H1 (cell line): ENCODE data around the gene ZNF74. TPM values are rescaled to one million over a fixed set of nuclear protein-coding genes. Genes with fewer than 3 reads are reported as not detected.

ENCODE experiments used
- CTCF ChIA-PET: fragments of 300-600 bp; sonication (Branson Sonifier 250); formaldehyde crosslinking; loops from one replicate; lab custom pipeline; 2021; ENCODE audit not compliant: partially characterized antibody; lab: Charles Lee
- POLR2A ChIA-PET: fragments of 300-600 bp; sonication (Branson Sonifier 250); formaldehyde crosslinking; loops from one replicate; lab custom pipeline; 2021; ENCODE audit warnings: inconsistent platforms; ENCODE audit not compliant: partially characterized antibody; lab: Charles Lee
- DNase-seq, 2 experiments: peaks; one replicate each; pipeline versions ENCODE4 v3.0.0 to v3.0.0-alpha.2; 2010 to 2022; ENCODE audit warnings: low spot score in 2 of 2, low read depth in 1 of 2, mixed read lengths in 1 of 2
- FAIRE-seq: peaks from 2 replicates; lab custom pipeline; 2011; peaks lifted over from hg19 to GRCh38; lab: Jason Lieb, UNC
- H2AFZ ChIP-seq: 2 replicates; pipeline ENCODE4 v1.8.1; 2012; ENCODE audit warnings: low read length, inconsistent platforms
- H2AK5ac ChIP-seq: 2 replicates; pipeline ENCODE4 v1.6.1; 2013; ENCODE audit warnings: low read depth, low read length
- H2BK120ac ChIP-seq: replicated peaks from 2 replicates; pipeline ENCODE3; 2013; ENCODE audit warnings: low read depth, low read length, inconsistent platforms
- H2BK12ac ChIP-seq: 2 replicates; pipeline ENCODE4 v1.6.1; 2013; ENCODE audit warnings: low read depth, low read length
- H2BK15ac ChIP-seq: 2 replicates; pipeline ENCODE4 v1.6.1; 2013; ENCODE audit warnings: low read length
- H2BK20ac ChIP-seq: 2 replicates; pipeline ENCODE4 v1.6.1; 2013; ENCODE audit warnings: low read length
- H2BK5ac ChIP-seq: 2 replicates; pipeline ENCODE4 v1.6.1; 2013; ENCODE audit warnings: low read depth, low read length
- H3K14ac ChIP-seq: 2 replicates; pipeline ENCODE4 v1.6.1; 2013; ENCODE audit warnings: inconsistent platforms; ENCODE audit not compliant: insufficient read length
- H3K18ac ChIP-seq: 2 replicates; pipeline ENCODE4 v1.6.1; 2013; ENCODE audit warnings: low read length; ENCODE audit errors: extremely low read depth
- H3K23ac ChIP-seq: 2 replicates; pipeline ENCODE4 v1.6.1; 2013; ENCODE audit warnings: inconsistent platforms; ENCODE audit not compliant: insufficient read length
- H3K23me2 ChIP-seq: 2 replicates; pipeline ENCODE4 v1.6.1; 2013; ENCODE audit warnings: low read depth, low read length
- H3K27ac ChIP-seq: 2 replicates; pipeline ENCODE4 v1.6.1; 2011; ENCODE audit warnings: low read depth, low read length, inconsistent platforms
- H3K27me3 ChIP-seq, 4 experiments: replicated peaks in 1 of 4; 1 replicate in 1 of 4; 2 replicates in 3 of 4; pipeline versions ENCODE4 v1.6.1 to v1.8.1; 2011 to 2013; ENCODE audit warnings: low read length in 3 of 4, mild to moderate bottlenecking in 3 of 4, inconsistent platforms in 2 of 4, mixed read lengths in 2 of 4, moderate library complexity in 1 of 4; ENCODE audit not compliant: control insufficient read depth in 3 of 4, insufficient read depth in 3 of 4; ENCODE audit errors: extremely low read depth in 1 of 4
- H3K36me3 ChIP-seq, 4 experiments: 2 replicates each; pipeline versions ENCODE4 v1.6.1 to v1.8.1; 2011 to 2013; ENCODE audit warnings: mild to moderate bottlenecking in 4 of 4, low read length in 3 of 4, moderate library complexity in 2 of 4, control low read depth in 1 of 4, inconsistent platforms in 1 of 4; ENCODE audit not compliant: insufficient read depth in 4 of 4, control insufficient read depth in 2 of 4
- H3K4ac ChIP-seq: replicated peaks from 2 replicates; pipeline ENCODE3; 2013; ENCODE audit warnings: low read length, low read depth, mixed read lengths, inconsistent platforms; ENCODE audit not compliant: insufficient read length
- H3K4me1 ChIP-seq, 4 experiments: replicated peaks in 1 of 4; 1 replicate in 1 of 4; 2 replicates in 3 of 4; pipeline versions ENCODE4 v1.6.1 to v1.8.1; 2011 to 2013; ENCODE audit warnings: low read length in 3 of 4, inconsistent platforms in 2 of 4, mixed read lengths in 1 of 4; ENCODE audit not compliant: insufficient read depth in 4 of 4, control insufficient read depth in 3 of 4
- H3K4me2 ChIP-seq, 2 experiments: 2 replicates each; pipeline versions ENCODE4 v1.6.1 to v1.8.1; 2011 to 2013; ENCODE audit warnings: low read depth in 2 of 2, low read length in 2 of 2, control low read depth in 1 of 2, inconsistent platforms in 1 of 2, mild to moderate bottlenecking in 1 of 2; ENCODE audit not compliant: insufficient read depth in 1 of 2
- H3K4me3 ChIP-seq, 4 experiments: fragments of 200-600, 300-600 bp in 1 of 4; sonication (generic), shearing (Covaris generic), sonication (Bioruptor Twin) in 1 of 4; 2 replicates each; pipeline versions ENCODE4 v1.5.1 to v1.8.1; 2011 to 2016; ENCODE audit warnings: low read length in 4 of 4, low read depth in 3 of 4, control low read depth in 2 of 4, inconsistent platforms in 2 of 4, mild to moderate bottlenecking in 2 of 4, mixed read lengths in 1 of 4, moderate library complexity in 1 of 4; ENCODE audit not compliant: insufficient read depth in 2 of 4; ENCODE audit errors: extremely low read depth in 1 of 4
- H3K56ac ChIP-seq: replicated peaks from 2 replicates; pipeline ENCODE3; 2013; ENCODE audit warnings: low read depth, mild to moderate bottlenecking, mixed read lengths, low read length, inconsistent platforms; ENCODE audit not compliant: insufficient read length
- H3K79me1 ChIP-seq: 2 replicates; pipeline ENCODE4 v1.6.1; 2013; ENCODE audit warnings: low read depth, low read length, control low read depth
- H3K79me2 ChIP-seq, 2 experiments: 2 replicates each; pipeline versions ENCODE4 v1.6.1 to v1.8.1; 2012 to 2013; ENCODE audit warnings: low read length in 2 of 2, mild to moderate bottlenecking in 2 of 2, inconsistent platforms in 1 of 2; ENCODE audit not compliant: insufficient read depth in 2 of 2, control insufficient read depth in 1 of 2
- H3K9ac ChIP-seq, 4 experiments: replicated peaks in 1 of 4; 1 replicate in 1 of 4; 2 replicates in 3 of 4; pipeline versions ENCODE4 v1.6.1 to v1.8.1; 2011 to 2013; ENCODE audit warnings: low read depth in 3 of 4, low read length in 3 of 4, control low read depth in 2 of 4, mild to moderate bottlenecking in 2 of 4, moderate library complexity in 2 of 4, inconsistent platforms in 1 of 4; ENCODE audit errors: extremely low read depth in 1 of 4
- H3K9me3 ChIP-seq, 2 experiments: 2 replicates each; pipeline versions ENCODE4 v1.6.1 to v1.8.1; 2012 to 2013; ENCODE audit warnings: mild to moderate bottlenecking in 2 of 2, moderate library complexity in 2 of 2, control low read depth in 1 of 2, inconsistent platforms in 1 of 2, low read depth in 1 of 2, low read length in 1 of 2, mixed read lengths in 1 of 2; ENCODE audit not compliant: insufficient read depth in 2 of 2
- H4K20me1 ChIP-seq, 2 experiments: replicated peaks in 1 of 2; 2 replicates each; pipeline versions ENCODE3 to v1.8.1; 2011 to 2013; ENCODE audit warnings: inconsistent platforms in 2 of 2, low read length in 2 of 2, mild to moderate bottlenecking in 1 of 2; ENCODE audit not compliant: insufficient read depth in 2 of 2, control insufficient read depth in 1 of 2
- H4K5ac ChIP-seq: 2 replicates; pipeline ENCODE4 v1.6.1; 2013; ENCODE audit warnings: low read length, low read depth, mixed read lengths, inconsistent platforms; ENCODE audit not compliant: insufficient read length
- H4K8ac ChIP-seq: 2 replicates; pipeline ENCODE4 v1.8.0; 2013; ENCODE audit warnings: mild to moderate bottlenecking, moderate library complexity, low read length, inconsistent platforms; ENCODE audit not compliant: insufficient read depth; ENCODE audit errors: extremely low read depth
- H4K91ac ChIP-seq: replicated peaks from 2 replicates; pipeline ENCODE3; 2013; ENCODE audit warnings: low read length, mixed read lengths, inconsistent platforms; ENCODE audit not compliant: insufficient read length
- TCF12 ChIP-seq: IDR thresholded peaks from 2 replicates; pipeline ENCODE4 v1.6.1; 2011; ENCODE audit warnings: low read depth, mild to moderate bottlenecking, low read length
- whole genome bisulfite sequencing, 2 experiments: shearing (Covaris generic) in 1 of 2; methylation state at CpG; one replicate each; pipeline versions ENCODE4 v1.1.6 to v1.1.7; 2013 to 2015; ENCODE audit warnings: low lambda C conversion rate in 2 of 2, mixed read lengths in 2 of 2, inconsistent platforms in 1 of 2, low coverage in 1 of 2, missing lambda C conversion rate in 1 of 2; ENCODE audit not compliant: insufficient replicate concordance in 2 of 2, insufficient coverage in 1 of 2, insufficient read length in 1 of 2; ENCODE audit errors: extremely low coverage in 1 of 2, missing lambda C conversion rate in 1 of 2; 5-methylcytosine and 5-hydroxymethylcytosine counted together
- polyA plus RNA-seq, 7 experiments: library from polyadenylated mRNA; depleted of rRNA in 3 of 7; stranded (reverse) in 5 of 7; unstranded in 2 of 7; fragments of >200 nt in 5 of 7; fragments of 200-250 nt in 2 of 7; gene quantifications; 1 replicate in 5 of 7; 2 replicates in 1 of 7; 4 replicates in 1 of 7; pipeline versions ENCODE4 v1.2.1 to v1.2.3, GENCODE V29; 2011 to 2013; ENCODE audit warnings: missing spikeins in 2 of 7, mixed read lengths in 2 of 7
- total RNA-seq: library from RNA; stranded (reverse); fragmentation: NEBNext Ultra II Directional; extraction: Animal tissue kit (Norgen Biotek cat#: 25700); gene quantifications from 2 replicates; pipeline ENCODE4 v1.2.1, GENCODE V29; 2021

Gene ZNF74
- total and polyA plus RNA-seq, 2 of the 8 experiments (the other 6 are each of a cell fraction or from before 2014, with no cell fraction given) = 29.7 to 45.7 TPM

DNA sequence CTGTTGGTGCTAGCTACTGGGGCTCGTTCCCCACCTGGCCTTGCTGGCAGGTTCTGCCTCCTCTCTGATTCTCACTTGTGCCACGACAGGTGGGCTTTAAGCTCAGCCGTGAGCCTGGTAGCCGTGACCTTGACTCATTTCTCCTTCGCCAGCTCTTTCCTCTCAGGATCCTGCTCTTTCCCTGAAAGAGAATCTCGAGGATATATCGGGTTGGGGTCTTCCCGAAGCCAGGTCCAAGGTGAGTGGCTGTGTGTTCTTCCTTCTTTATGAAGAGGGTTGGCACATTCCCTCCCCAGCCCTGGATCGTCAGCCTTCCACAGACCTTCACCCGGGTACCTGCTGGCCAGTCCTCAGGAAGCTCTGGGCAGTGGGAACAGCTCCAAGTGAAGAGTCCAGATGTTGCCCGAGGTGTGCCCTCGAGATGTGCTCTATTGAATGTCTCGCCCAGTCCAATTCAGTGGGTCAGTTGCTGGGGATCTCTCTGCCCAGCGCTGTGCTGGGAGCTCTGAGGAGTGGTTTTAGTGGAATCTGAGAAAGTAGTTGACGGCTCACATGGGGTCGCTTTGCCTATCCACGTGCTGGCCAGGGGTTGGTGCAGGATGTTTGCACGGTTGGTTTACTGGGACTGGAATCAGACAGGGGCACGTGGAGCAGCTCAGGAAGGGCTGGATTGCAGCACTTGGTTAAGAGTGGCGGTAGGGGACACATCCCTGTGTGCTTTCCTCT is 1.4 kb downstream of the ZNF74 start:
- peaks cover 5% of the 10 kb centered on the region; the same call in 1 of the 2 replicates for H3K23me2 ChIP-seq
- no peak overlapping the region for H3K18ac ChIP-seq
- DNase-seq (no peak), FAIRE-seq (no peak)
- no peaks in the 10 kb centered on the region for H3K27me3 ChIP-seq
- no peak overlapping the region for H4K5ac ChIP-seq
- H2BK12ac ChIP-seq = no peak overlapping the region
- H3K79me2 ChIP-seq = peaks cover 4 to 50% of the 10 kb centered on the region in 2 experiments; a peak in 3 of 4 replicates
- H4K20me1 ChIP-seq = peaks cover 2 to 14% of the 10 kb centered on the region in 2 experiments
- H3K4me3 ChIP-seq = peak overlapping the region in 3 of 4 experiments; percentile 14 to 97 (median 95); a peak in 6 of 8 replicates
- POLR2A ChIA-PET = interaction anchor here (1.2 to 1.8 kb wide), 2 partner anchors 11 to 43 kb away, joined by 4 read pairs; no protein-coding TSS in a partner anchor
- no peaks in the 10 kb centered on the region for H3K9me3 ChIP-seq
- H3K14ac ChIP-seq = no peak overlapping the region
- no peak overlapping the region for H4K91ac ChIP-seq
- no peak for TF ChIP-seq TCF12
- 81% methylated on average over 20 of the region's 20 CpGs; no CpG with 5 or more reads in 1 of the 2 experiments for WGBS, 2 experiments
- no peak overlapping the region for H2BK20ac ChIP-seq
- H3K79me1 ChIP-seq = peaks cover 7% of the 10 kb centered on the region; the same call in 1 of the 2 replicates
- no peak overlapping the region for H3K56ac ChIP-seq
- CTCF ChIA-PET = interaction anchor here (0.7 to 1.5 kb wide), 9 partner anchors 9 to 173 kb away, joined by 3 to 5 read pairs (median 3); partner anchors contain the start of gene DGCR6L
- no peak overlapping the region for H2AFZ ChIP-seq
- H3K23ac ChIP-seq = no peak overlapping the region
- H2BK120ac ChIP-seq = no peak overlapping the region
- H2AK5ac ChIP-seq = no peak overlapping the region; the same call in 1 of the 2 replicates
- peaks cover 0 to 10% (median 8%) of the 10 kb centered on the region in 4 experiments; a peak in 5 of 7 replicates for H3K4me1 ChIP-seq
- no peak overlapping the region for H3K4ac ChIP-seq
- peak overlapping the region; percentile 87 to 92 for H3K4me2 ChIP-seq
- H2BK5ac ChIP-seq = no peak overlapping the region
- no peak overlapping the region for H4K8ac ChIP-seq
- H3K9ac ChIP-seq = peak overlapping the region in 2 of 4 experiments; percentile 4 to 13; a peak in 3 of 7 replicates
- H3K36me3 ChIP-seq = no peaks in the 10 kb centered on the region; a peak in 2 of 8 replicates
- no peak overlapping the region for H3K27ac ChIP-seq
- no peak overlapping the region for H2BK15ac ChIP-seq
